Measurements from ENCODE around the gene PLXNA4.
"Not testable (repeated sequence)": the region's sequence is repeated elsewhere in the genome, so short reads cannot be mapped to it uniquely, and the experiment has no call there.

Gene PLXNA4

DNA sequence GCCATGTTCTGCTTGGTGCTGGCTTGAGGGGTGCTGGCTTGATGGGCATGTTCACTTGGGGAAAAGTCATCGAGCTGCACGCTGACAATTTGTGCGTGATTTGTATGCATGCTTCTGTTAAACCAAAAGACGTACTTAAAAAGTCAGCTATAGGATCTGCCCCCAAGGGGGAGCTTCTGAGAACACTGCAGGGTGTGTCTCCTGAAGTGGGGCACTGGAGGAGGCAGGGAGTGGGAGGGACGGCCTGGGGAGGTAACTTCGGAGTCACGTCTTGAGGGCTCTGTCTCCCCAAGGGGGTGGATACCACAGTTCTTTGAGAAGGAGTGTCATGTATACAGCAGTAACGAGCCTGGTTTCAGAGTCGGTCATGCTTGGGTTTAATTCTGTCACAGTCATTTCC is 406.5 kb downstream of the PLXNA4 start:
- H3K4me1 ChIP-seq (ENCODE audit: control insufficient read depth, insufficient read depth, low read length): no peaks in the 10 kb centered on the region
- H3K9me3 ChIP-seq (ENCODE audit: control insufficient read depth, insufficient read depth, low read length): no peaks in the 10 kb centered on the region
- H3K4me3 ChIP-seq (ENCODE audit: low read depth, low read length): no peak overlapping the region
- H3K36me3 ChIP-seq (ENCODE audit: control insufficient read depth, insufficient read depth, low read length): no peaks in the 10 kb centered on the region
- no peaks in the 10 kb centered on the region for H3K27me3 ChIP-seq (ENCODE audit: control insufficient read depth, insufficient read depth, low read length)
- no peak overlapping the region for H3K9ac ChIP-seq (ENCODE audit: low read depth, low read length)
- no peak overlapping the region for H3K27ac ChIP-seq (ENCODE audit: low read depth, low read length)

DNA sequence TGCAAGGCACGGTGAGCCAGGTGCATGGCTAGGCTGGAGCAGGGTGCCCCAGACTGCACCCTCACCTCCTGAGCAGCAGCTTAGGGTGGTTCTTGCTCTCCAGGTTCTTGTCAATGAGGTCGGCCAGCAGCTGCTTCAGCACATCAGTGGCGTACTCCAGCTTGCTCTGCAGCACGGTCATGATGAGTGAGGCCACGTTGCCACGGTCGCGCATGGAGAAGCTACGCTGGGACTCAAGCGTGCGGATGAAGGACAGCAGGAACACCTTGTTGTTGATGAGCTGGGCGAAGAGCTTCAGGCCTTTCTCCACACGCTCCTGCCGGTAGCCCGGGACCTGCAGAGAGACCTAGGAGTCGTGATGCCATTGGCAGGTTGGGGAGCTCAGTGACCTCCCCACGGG is 408.0 kb downstream of the PLXNA4 start:
- Histone ChIP-seq H3K27me3 (ENCODE audit: control insufficient read depth, insufficient read depth, low read length) (no peaks in the 10 kb centered on the region; the same call in none of the 2 replicates), H3K27ac (ENCODE audit: low read depth, low read length) (no peak overlapping the region), H3K4me1 (ENCODE audit: control insufficient read depth, insufficient read depth, low read length) (no peaks in the 10 kb centered on the region), H3K9ac (ENCODE audit: low read depth, low read length) (no peak overlapping the region), H3K9me3 (ENCODE audit: control insufficient read depth, insufficient read depth, low read length) (no peaks in the 10 kb centered on the region), H3K4me3 (ENCODE audit: low read depth, low read length) (no peak overlapping the region), H3K36me3 (ENCODE audit: control insufficient read depth, insufficient read depth, low read length) (no peaks in the 10 kb centered on the region)

DNA sequence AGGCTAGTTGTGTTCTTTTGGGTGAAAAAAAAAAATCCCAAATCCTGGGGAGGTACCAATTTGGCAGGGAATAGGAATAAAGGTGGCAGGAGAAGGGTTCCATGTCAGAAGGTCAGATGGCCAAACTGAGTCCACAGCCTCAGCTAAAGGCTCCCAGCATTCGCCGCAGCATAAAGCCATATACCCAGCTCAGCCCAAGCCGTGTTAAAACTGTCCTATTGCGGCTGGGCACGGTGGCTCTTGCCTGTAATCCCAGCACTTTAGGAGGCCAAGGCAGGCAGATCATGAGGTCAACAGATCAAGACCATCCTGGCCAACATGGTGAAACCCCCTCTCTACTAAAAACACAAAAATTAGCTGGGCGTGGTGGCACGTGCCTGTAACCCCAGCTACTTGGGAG is 410.6 kb downstream of the PLXNA4 start:
- H3K4me3 ChIP-seq (ENCODE audit: low read depth, low read length); H3K9me3 ChIP-seq (ENCODE audit: control insufficient read depth, insufficient read depth, low read length); H3K36me3 ChIP-seq (ENCODE audit: control insufficient read depth, insufficient read depth, low read length); H3K27me3 ChIP-seq (ENCODE audit: control insufficient read depth, insufficient read depth, low read length); H3K9ac ChIP-seq (ENCODE audit: low read depth, low read length); H3K27ac ChIP-seq (ENCODE audit: low read depth, low read length): not testable (repeated sequence)
- H3K4me1 ChIP-seq (ENCODE audit: control insufficient read depth, insufficient read depth, low read length): peaks cover 10% of the 10 kb centered on the region

DNA sequence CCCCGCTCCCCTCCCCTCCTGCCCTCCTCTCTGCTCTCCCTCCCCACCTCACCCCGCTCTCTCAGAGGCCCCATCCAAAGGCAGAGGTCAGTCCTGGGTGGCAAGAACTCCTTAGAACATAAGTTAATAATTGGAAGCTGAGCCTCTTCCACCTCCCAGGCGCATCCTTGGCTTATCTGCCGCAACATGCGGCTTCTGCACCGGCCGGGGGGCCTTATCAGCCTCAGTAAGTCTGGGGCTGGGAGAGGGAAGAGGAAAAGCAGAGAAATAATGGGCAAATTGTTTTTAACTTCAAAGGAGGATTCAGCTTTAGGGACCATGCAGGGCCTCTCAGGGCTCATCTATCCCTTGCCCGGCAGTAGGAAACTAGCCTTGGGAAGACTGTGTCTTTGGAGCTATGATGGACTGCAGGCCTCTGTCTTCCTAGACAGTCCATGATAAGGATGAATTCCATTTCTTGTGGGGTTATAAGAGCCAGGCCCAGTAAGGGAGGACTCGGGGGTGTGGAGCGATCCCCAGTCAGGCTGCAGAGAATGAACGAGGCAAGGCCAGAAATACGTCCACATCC is 411.6 kb downstream of the PLXNA4 start:
- Histone ChIP-seq H3K4me3 (ENCODE audit: low read depth, low read length) (no peak overlapping the region), H3K27ac (ENCODE audit: low read depth, low read length) (no peak overlapping the region), H3K9me3 (ENCODE audit: control insufficient read depth, insufficient read depth, low read length) (no peaks in the 10 kb centered on the region), H3K4me1 (ENCODE audit: control insufficient read depth, insufficient read depth, low read length) (peaks cover 10% of the 10 kb centered on the region), H3K36me3 (ENCODE audit: control insufficient read depth, insufficient read depth, low read length) (no peaks in the 10 kb centered on the region), H3K27me3 (ENCODE audit: control insufficient read depth, insufficient read depth, low read length) (no peaks in the 10 kb centered on the region; the same call in none of the 2 replicates), H3K9ac (ENCODE audit: low read depth, low read length) (no peak overlapping the region)

DNA sequence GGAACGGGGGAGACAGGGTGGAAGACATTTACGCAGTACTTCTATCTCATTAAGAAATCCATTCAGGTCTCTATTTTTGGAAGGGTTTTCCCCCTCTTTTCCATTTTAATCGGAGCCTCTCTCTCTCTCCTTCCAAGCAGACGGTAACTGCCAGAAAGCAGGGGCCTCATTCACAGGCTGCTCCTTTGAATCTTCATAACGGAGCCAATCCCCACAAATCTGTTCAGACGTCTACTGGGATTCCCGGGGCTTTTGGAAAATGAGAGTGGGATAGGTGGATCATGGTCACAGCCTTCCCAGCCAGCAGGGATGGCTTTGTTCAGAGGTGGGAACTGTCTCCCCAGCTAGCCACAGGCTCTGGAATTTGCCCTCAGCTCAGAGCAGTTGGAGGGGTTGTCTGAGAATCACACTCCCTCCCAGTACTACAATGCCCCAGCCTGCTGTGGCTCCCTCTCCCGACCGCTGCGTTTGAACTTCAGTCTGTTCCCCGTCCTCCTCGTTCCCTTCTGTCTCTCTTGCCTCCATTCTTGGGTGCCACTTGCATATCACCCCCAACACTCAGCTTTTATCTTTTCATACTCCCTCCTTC is 413.6 kb downstream of the PLXNA4 start:
- H3K9me3 ChIP-seq (ENCODE audit: control insufficient read depth, insufficient read depth, low read length): no peaks in the 10 kb centered on the region
- H3K4me3 ChIP-seq (ENCODE audit: low read depth, low read length): no peak overlapping the region
- H3K36me3 ChIP-seq (ENCODE audit: control insufficient read depth, insufficient read depth, low read length): no peaks in the 10 kb centered on the region
- H3K27ac ChIP-seq (ENCODE audit: low read depth, low read length): no peak overlapping the region
- no peaks in the 10 kb centered on the region; the same call in none of the 2 replicates for H3K27me3 ChIP-seq (ENCODE audit: control insufficient read depth, insufficient read depth, low read length)
- H3K9ac ChIP-seq (ENCODE audit: low read depth, low read length): no peak overlapping the region
- peaks cover 10% of the 10 kb centered on the region for H3K4me1 ChIP-seq (ENCODE audit: control insufficient read depth, insufficient read depth, low read length)

DNA sequence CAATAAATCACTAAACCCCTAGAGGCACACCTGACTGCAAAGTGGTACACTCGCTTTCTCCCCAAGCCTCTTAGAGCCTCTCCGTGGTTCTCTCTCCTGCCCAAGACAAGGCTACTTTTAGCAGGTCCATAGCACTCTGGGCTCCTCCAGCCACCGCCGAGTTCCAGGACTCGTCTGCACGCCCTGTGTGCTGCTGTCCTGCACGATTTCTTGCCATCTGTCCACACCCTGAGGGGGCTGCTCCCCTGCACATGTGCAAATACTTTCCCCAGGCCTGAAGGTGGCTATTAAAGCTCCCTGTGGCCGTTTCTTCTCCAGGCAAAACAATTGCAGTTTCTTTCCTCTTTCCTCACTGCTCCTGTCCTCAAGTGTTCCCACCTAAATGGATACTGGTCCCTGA is 414.3 kb downstream of the PLXNA4 start:
- no peaks in the 10 kb centered on the region; the same call in none of the 2 replicates for H3K27me3 ChIP-seq (ENCODE audit: control insufficient read depth, insufficient read depth, low read length)
- no peak overlapping the region for H3K27ac ChIP-seq (ENCODE audit: low read depth, low read length)
- H3K4me1 ChIP-seq (ENCODE audit: control insufficient read depth, insufficient read depth, low read length): peaks cover 10% of the 10 kb centered on the region
- no peaks in the 10 kb centered on the region for H3K9me3 ChIP-seq (ENCODE audit: control insufficient read depth, insufficient read depth, low read length)
- no peak overlapping the region for H3K9ac ChIP-seq (ENCODE audit: low read depth, low read length)
- no peaks in the 10 kb centered on the region for H3K36me3 ChIP-seq (ENCODE audit: control insufficient read depth, insufficient read depth, low read length)
- H3K4me3 ChIP-seq (ENCODE audit: low read depth, low read length): no peak overlapping the region

DNA sequence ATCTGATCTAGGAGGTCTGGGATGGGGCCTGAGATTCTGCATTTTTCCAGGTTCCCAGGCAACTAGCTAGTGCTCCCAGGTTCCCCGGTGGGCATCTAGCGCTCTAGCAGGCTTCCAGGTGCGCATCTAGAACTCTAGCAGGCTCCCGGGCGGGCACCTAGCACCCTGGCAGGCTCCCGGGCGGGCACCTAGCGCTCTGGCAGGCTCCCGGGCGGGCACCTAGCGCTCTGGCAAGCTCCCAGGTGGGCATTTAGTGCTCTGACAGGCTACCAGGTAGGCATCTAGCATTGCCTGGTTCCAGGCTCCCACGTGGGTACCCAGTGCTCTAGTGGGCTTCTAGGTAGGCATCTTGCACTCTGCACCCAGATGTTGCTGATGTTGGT is 414.7 kb downstream of the PLXNA4 start:
- no peaks in the 10 kb centered on the region; the same call in none of the 2 replicates for H3K27me3 ChIP-seq (ENCODE audit: control insufficient read depth, insufficient read depth, low read length)

DNA sequence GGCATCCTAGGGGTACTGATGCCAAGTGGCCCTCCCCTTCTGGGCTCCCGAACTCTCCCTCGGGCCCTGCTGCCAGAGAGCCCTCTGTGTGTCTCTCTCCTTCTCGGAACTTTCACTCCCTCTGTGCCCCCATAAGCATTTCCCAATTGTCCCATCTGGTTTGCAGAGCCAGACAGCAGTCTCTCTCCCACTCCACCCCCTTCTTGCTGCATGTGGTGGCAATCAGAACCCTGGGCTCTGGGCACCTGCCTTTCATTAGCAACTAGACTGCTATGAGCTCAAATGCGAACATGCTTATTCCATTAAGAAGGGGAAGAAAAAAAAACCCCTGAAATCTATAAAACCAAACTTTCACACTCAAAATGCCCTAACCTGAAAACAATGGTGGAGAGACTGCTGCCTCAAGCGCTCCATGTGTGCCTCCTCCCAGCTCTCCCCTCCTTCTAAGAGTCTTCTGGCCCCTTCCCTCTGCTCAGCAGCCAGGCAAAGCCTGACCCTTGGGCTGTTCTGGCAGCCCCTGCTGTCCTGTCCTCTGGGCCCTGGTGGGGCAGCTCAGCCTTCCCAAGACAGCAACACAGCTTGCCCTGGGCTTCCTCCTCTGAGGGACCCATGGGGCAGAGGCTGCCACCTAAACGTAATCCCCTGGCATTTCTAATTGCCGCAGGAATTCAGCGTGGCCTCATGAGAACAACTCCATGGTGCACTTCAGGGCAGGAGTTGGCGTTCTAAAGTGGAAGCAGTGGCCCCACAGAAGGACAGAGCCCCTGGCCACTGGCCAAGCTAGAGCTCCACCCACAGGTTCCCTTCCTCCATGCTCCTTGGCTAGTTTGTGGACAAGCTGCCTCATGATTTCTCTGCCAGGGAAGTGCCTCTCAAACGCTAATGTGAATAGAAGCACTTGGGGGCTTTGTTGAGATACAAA is 415.4 kb downstream of the PLXNA4 start:
- Histone ChIP-seq H3K27ac (ENCODE audit: low read depth, low read length) (no peak overlapping the region), H3K9me3 (ENCODE audit: control insufficient read depth, insufficient read depth, low read length) (no peaks in the 10 kb centered on the region), H3K4me3 (ENCODE audit: low read depth, low read length) (no peak overlapping the region), H3K4me1 (ENCODE audit: control insufficient read depth, insufficient read depth, low read length) (peaks cover 12% of the 10 kb centered on the region), H3K27me3 (ENCODE audit: control insufficient read depth, insufficient read depth, low read length) (no peaks in the 10 kb centered on the region; the same call in none of the 2 replicates), H3K9ac (ENCODE audit: low read depth, low read length) (no peak overlapping the region), H3K36me3 (ENCODE audit: control insufficient read depth, insufficient read depth, low read length) (no peaks in the 10 kb centered on the region)

More for the DNA sequence above, 414.7 kb downstream of the PLXNA4 start:
- no peak overlapping the region for H3K27ac ChIP-seq (ENCODE audit: low read depth, low read length)
- no peak overlapping the region for H3K9ac ChIP-seq (ENCODE audit: low read depth, low read length)
- no peak overlapping the region for H3K4me3 ChIP-seq (ENCODE audit: low read depth, low read length)
- no peaks in the 10 kb centered on the region for H3K9me3 ChIP-seq (ENCODE audit: control insufficient read depth, insufficient read depth, low read length)
- H3K4me1 ChIP-seq (ENCODE audit: control insufficient read depth, insufficient read depth, low read length): peaks cover 10% of the 10 kb centered on the region
- H3K36me3 ChIP-seq (ENCODE audit: control insufficient read depth, insufficient read depth, low read length): no peaks in the 10 kb centered on the region

DNA sequence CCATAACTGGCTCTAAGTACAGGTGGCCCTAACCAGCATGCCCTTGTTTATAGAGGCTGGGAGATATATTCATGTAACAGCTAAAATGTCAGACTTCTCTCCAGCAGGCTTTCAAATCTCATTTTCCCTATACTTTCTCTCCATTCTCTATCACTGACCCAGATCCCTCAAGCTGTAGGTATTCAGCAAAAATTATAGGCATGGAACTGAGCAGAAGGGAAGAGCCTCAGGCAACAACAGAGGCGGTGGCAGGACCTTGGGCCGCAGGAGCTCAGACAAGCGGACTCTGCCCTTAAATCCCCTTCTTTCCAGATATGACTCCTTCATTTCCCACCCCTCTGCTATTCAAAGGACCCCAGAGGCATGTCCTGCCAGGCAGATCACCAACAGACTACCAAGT is 417.4 kb downstream of the PLXNA4 start:
- H3K4me1 ChIP-seq (ENCODE audit: control insufficient read depth, insufficient read depth, low read length): peaks cover 20% of the 10 kb centered on the region
- no peak overlapping the region for H3K27ac ChIP-seq (ENCODE audit: low read depth, low read length)
- no peak overlapping the region for H3K9ac ChIP-seq (ENCODE audit: low read depth, low read length)

DNA sequence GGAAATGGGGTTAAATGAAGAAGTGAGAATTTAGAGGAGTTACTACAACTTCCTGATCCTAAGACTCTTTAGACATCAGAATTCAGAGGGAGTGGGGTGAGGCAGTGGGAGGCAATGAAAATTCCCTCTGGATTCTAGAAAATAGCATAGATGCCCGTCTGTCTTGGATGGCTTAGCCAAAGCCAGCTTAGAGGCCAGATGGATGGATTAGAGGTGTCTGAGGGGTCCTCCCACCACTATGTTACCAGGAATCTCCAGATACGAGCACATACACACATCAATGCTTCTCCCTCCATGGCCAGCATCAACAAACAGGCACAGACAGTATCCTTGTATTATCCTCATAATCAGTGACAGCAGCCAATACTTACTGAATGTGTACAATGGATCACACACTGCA is 418.1 kb downstream of the PLXNA4 start:
- H3K27me3 ChIP-seq (ENCODE audit: control insufficient read depth, insufficient read depth, low read length): no peaks in the 10 kb centered on the region
- no peak overlapping the region for H3K4me3 ChIP-seq (ENCODE audit: low read depth, low read length)
- H3K4me1 ChIP-seq (ENCODE audit: control insufficient read depth, insufficient read depth, low read length): peaks cover 20% of the 10 kb centered on the region
- H3K27ac ChIP-seq (ENCODE audit: low read depth, low read length): no peak overlapping the region
- no peaks in the 10 kb centered on the region for H3K9me3 ChIP-seq (ENCODE audit: control insufficient read depth, insufficient read depth, low read length)
- H3K36me3 ChIP-seq (ENCODE audit: control insufficient read depth, insufficient read depth, low read length): no peaks in the 10 kb centered on the region
- no peak overlapping the region for H3K9ac ChIP-seq (ENCODE audit: low read depth, low read length)

More for the DNA sequence above, 417.4 kb downstream of the PLXNA4 start:
- no peaks in the 10 kb centered on the region; the same call in none of the 2 replicates for H3K27me3 ChIP-seq (ENCODE audit: control insufficient read depth, insufficient read depth, low read length)
- no peak overlapping the region for H3K4me3 ChIP-seq (ENCODE audit: low read depth, low read length)
- no peaks in the 10 kb centered on the region for H3K9me3 ChIP-seq (ENCODE audit: control insufficient read depth, insufficient read depth, low read length)
- H3K36me3 ChIP-seq (ENCODE audit: control insufficient read depth, insufficient read depth, low read length): no peaks in the 10 kb centered on the region

DNA sequence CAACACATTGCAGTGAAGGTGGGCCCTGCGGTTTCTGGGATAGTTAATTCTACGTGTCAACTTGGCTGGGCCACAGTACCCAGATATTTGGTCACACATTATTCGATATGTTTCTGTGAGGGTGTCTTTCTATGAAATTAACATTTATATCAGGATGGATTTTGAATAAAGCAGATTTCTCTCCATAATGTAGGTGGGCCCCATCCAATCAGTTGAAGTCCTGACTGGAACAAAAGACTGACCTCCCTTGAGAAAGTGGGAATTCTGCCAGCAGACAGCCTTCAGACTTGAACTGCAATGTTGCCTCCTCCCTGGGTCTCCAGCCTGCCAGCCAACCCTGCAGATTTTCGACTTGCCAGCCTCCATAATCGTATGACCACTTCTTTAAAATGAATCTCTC is 420.6 kb downstream of the PLXNA4 start:
- no peak overlapping the region for H3K9ac ChIP-seq (ENCODE audit: low read depth, low read length)
- H3K27ac ChIP-seq (ENCODE audit: low read depth, low read length): no peak overlapping the region
- H3K9me3 ChIP-seq (ENCODE audit: control insufficient read depth, insufficient read depth, low read length): no peaks in the 10 kb centered on the region
- no peak overlapping the region for H3K4me3 ChIP-seq (ENCODE audit: low read depth, low read length)
- H3K4me1 ChIP-seq (ENCODE audit: control insufficient read depth, insufficient read depth, low read length): peaks cover 10% of the 10 kb centered on the region
- H3K27me3 ChIP-seq (ENCODE audit: control insufficient read depth, insufficient read depth, low read length): no peaks in the 10 kb centered on the region
- no peaks in the 10 kb centered on the region for H3K36me3 ChIP-seq (ENCODE audit: control insufficient read depth, insufficient read depth, low read length)
